HuH-7.5 (cell line): Measurements from ENCODE around the gene TRMT61A.
A peak's percentile ranks its signal among the peaks of the same experiment; 100 is the strongest.

ENCODE experiments used
- DNase-seq: peaks from one replicate; pipeline ENCODE4 v3.0.0; 2011; ENCODE audit warnings: low spot score

TRMT61A gene

GRCh38 chr14:103547455-103547940 lies 18.5 kb downstream of the TRMT61A start:
- DNase-seq, result no peak

GRCh38 chr14:103547941-103548462 lies 19.0 kb downstream of the TRMT61A start:
- no peak for DNase-seq

GRCh38 chr14:103548463-103549351 lies 19.7 kb downstream of the TRMT61A start:
- DNase-seq, result no peak

GRCh38 chr14:103549361-103550311 lies 20.6 kb downstream of the TRMT61A start:
- DNase-seq, result peak; percentile 59

GRCh38 chr14:103550451-103551337 lies 21.7 kb downstream of the TRMT61A start:
- no peak for DNase-seq

- DNase-seq, result no peak
Observed at GRCh38 chr14:103551338-103551762, 22.4 kb downstream of the TRMT61A start.

GRCh38 chr14:103552011-103552845 lies 23.2 kb downstream of the TRMT61A start:
- no peak for DNase-seq

GRCh38 chr14:103552846-103553210 lies 23.8 kb downstream of the TRMT61A start:
- no peak for DNase-seq

- no peak for DNase-seq
Observed at GRCh38 chr14:103555559-103556337, 26.8 kb downstream of the TRMT61A start.

- DNase-seq, result no peak
Observed at GRCh38 chr14:103556946-103557758, 28.2 kb downstream of the TRMT61A start.

GRCh38 chr14:103558071-103558882 lies 29.3 kb downstream of the TRMT61A start:
- no peak for DNase-seq

- DNase-seq, result no peak
Observed at GRCh38 chr14:103559766-103560165, 30.8 kb downstream of the TRMT61A start.

GRCh38 chr14:103560691-103561090 lies 31.7 kb downstream of the TRMT61A start:
- no peak for DNase-seq

- DNase-seq, result no peak
Observed at GRCh38 chr14:103561381-103562178, 32.6 kb downstream of the TRMT61A start.

- DNase-seq, result no peak
Observed at GRCh38 chr14:103562179-103562428, 33.1 kb downstream of the TRMT61A start.

GRCh38 chr14:103562429-103563225 lies 33.6 kb downstream of the TRMT61A start, which contains the start of the genes BAG5 and COA8:
BAG5 (minus strand) TSS chr14:103562657; CDS start chr14:103561164, 1,493 bp downstream.
COA8 (plus strand) TSS chr14:103562960; CDS start chr14:103563002, 42 bp downstream.
- peak; percentile 94 for DNase-seq
